Fibroblast of lung (primary cell): ENCODE results near the gene PAX7. TPM values are rescaled to one million over a fixed set of nuclear protein-coding genes. Genes with fewer than 3 reads are reported as not detected.
A peak's percentile ranks its signal among the peaks of the same experiment; 100 is the strongest.

ENCODE experiments used
- DNase-seq, 2 donors: peaks; one replicate each; pipeline versions ENCODE4 v3.0.0 to v3.0.0-alpha.2; 2010; ENCODE audit warnings: low read depth in 2 of 2
- H2AFZ ChIP-seq: 2 replicates; pipeline ENCODE4 v1.5.1; 2012; ENCODE audit warnings: low read length, control low read depth, inconsistent platforms
- H3K27ac ChIP-seq: 2 replicates; pipeline ENCODE4 v1.5.1; 2011; ENCODE audit warnings: low read length, control low read depth; ENCODE audit not compliant: insufficient read depth
- H3K27me3 ChIP-seq: 2 replicates; pipeline ENCODE4 v1.5.1; 2011; ENCODE audit warnings: mild to moderate bottlenecking, low read length; ENCODE audit not compliant: control insufficient read depth, insufficient read depth
- H3K36me3 ChIP-seq: 2 replicates; pipeline ENCODE4 v1.5.1; 2011; ENCODE audit warnings: low read length; ENCODE audit not compliant: control insufficient read depth, insufficient read depth
- H3K4me1 ChIP-seq: 2 replicates; pipeline ENCODE4 v1.5.1; 2011; ENCODE audit warnings: low read length; ENCODE audit not compliant: control insufficient read depth, insufficient read depth; ENCODE audit errors: extremely low read depth
- H3K4me2 ChIP-seq: 2 replicates; pipeline ENCODE4 v1.5.1; 2011; ENCODE audit warnings: low read length, control low read depth; ENCODE audit not compliant: insufficient read depth; ENCODE audit errors: extremely low read depth
- H3K4me3 ChIP-seq, 4 experiments: fragments of 200-600 bp in 1 of 4; sonication (generic) in 1 of 4; replicated peaks in 1 of 4; 2 replicates each; pipeline ENCODE4 v1.5.1; 2011 to 2016; ENCODE audit warnings: low read length in 4 of 4, low read depth in 3 of 4, mild to moderate bottlenecking in 3 of 4, control low read depth in 2 of 4, inconsistent platforms in 1 of 4, mixed read lengths in 1 of 4; ENCODE audit not compliant: insufficient read depth in 1 of 4; ENCODE audit errors: control extremely low read depth in 1 of 4
- H3K79me2 ChIP-seq: 2 replicates; pipeline ENCODE4 v1.5.1; 2012; ENCODE audit warnings: mild to moderate bottlenecking, low read length, inconsistent platforms; ENCODE audit not compliant: control insufficient read depth, insufficient read depth
- H3K9ac ChIP-seq: 2 replicates; pipeline ENCODE4 v1.5.1; 2011; ENCODE audit warnings: mild to moderate bottlenecking, low read length, control low read depth; ENCODE audit not compliant: insufficient read depth
- H3K9me3 ChIP-seq: 2 replicates; pipeline ENCODE4 v1.5.1; 2012; ENCODE audit warnings: low read depth, low read length; ENCODE audit not compliant: control insufficient read depth, insufficient read depth
- H4K20me1 ChIP-seq: 2 replicates; pipeline ENCODE4 v1.5.1; 2011; ENCODE audit warnings: low read length; ENCODE audit not compliant: control insufficient read depth, insufficient read depth; ENCODE audit errors: extremely low read depth
- EZH2 ChIP-seq: IDR thresholded peaks from 2 replicates; pipeline ENCODE4 v1.5.1; 2012; ENCODE audit warnings: low read length, control low read depth, mild to moderate bottlenecking; ENCODE audit errors: missing control alignments
- polyA plus RNA-seq, 2 donors: library from polyadenylated mRNA; depleted of rRNA in 1 of 2; stranded (reverse) in 1 of 2; unstranded in 1 of 2; fragments of >200 nt; gene quantifications; 2 replicates each; pipeline ENCODE4 v1.2.1, GENCODE V29; 2011 to 2012; ENCODE audit warnings: missing spikeins in 1 of 2
- total RNA-seq: library from RNA; depleted of rRNA; stranded (reverse); fragments of >200 nt; gene quantifications from 2 replicates; pipeline ENCODE4 v1.2.1, GENCODE V29; 2014
- TF ChIP-seq, protein P1 (sequence below), 2 donors: IDR thresholded peaks in 1 of 2; conservative IDR thresholded peaks in 1 of 2; 1 replicate in 1 of 2; 2 replicates in 1 of 2; pipeline ENCODE4 v1.5.1; 2011 to 2012; ENCODE audit warnings: low read length in 2 of 2, control low read depth in 1 of 2, inconsistent platforms in 1 of 2, low read depth in 1 of 2, mild to moderate bottlenecking in 1 of 2

PAX7 gene
- total and polyA plus RNA-seq, 2 donors (not counting 1 experiment from before 2014, with no cell fraction given): not detected

DNA sequence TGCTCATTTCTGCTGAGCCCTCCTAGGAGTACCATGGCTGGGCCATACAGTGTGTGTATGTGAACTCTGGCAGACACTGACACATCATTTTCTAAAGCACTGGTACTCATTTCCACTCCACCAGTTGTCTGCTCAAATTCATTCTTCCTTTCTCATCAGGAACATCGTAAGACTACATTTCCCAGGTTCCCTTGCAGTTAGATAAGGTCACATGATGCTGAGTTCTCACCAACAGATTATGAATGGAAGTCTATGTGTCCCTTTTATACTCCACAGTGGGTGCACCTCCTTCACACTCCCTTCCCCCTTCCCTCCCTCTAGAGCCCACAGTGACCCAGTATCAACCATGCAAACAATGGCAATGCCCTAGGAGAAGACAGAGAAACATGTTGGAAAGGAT, 38.3 kb upstream of the PAX7 start:
- Histone ChIP-seq H3K27ac (no peak overlapping the region), H2AFZ (no peak overlapping the region), H3K79me2 (no peaks in the 10 kb centered on the region), H3K9ac (no peak overlapping the region), H3K4me3 (no peak overlapping the region), H4K20me1 (no peaks in the 10 kb centered on the region), H3K4me1 (no peaks in the 10 kb centered on the region), H3K27me3 (no peaks in the 10 kb centered on the region), H3K36me3 (no peaks in the 10 kb centered on the region), H3K4me2 (no peak overlapping the region), H3K9me3 (no peaks in the 10 kb centered on the region)
- no peak for DNase-seq
- TF ChIP-seq EZH2: no peak
- TF ChIP-seq, protein P1, sequence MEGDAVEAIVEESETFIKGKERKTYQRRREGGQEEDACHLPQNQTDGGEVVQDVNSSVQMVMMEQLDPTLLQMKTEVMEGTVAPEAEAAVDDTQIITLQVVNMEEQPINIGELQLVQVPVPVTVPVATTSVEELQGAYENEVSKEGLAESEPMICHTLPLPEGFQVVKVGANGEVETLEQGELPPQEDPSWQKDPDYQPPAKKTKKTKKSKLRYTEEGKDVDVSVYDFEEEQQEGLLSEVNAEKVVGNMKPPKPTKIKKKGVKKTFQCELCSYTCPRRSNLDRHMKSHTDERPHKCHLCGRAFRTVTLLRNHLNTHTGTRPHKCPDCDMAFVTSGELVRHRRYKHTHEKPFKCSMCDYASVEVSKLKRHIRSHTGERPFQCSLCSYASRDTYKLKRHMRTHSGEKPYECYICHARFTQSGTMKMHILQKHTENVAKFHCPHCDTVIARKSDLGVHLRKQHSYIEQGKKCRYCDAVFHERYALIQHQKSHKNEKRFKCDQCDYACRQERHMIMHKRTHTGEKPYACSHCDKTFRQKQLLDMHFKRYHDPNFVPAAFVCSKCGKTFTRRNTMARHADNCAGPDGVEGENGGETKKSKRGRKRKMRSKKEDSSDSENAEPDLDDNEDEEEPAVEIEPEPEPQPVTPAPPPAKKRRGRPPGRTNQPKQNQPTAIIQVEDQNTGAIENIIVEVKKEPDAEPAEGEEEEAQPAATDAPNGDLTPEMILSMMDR (conservative IDR thresholded peaks at IDR 0.05 in 1 of 2, IDR thresholded peaks at IDR 0.05 in 1 of 2; ENCODE audit: low read depth in 1 of 2, low read length in 2 of 2): no peak

DNA sequence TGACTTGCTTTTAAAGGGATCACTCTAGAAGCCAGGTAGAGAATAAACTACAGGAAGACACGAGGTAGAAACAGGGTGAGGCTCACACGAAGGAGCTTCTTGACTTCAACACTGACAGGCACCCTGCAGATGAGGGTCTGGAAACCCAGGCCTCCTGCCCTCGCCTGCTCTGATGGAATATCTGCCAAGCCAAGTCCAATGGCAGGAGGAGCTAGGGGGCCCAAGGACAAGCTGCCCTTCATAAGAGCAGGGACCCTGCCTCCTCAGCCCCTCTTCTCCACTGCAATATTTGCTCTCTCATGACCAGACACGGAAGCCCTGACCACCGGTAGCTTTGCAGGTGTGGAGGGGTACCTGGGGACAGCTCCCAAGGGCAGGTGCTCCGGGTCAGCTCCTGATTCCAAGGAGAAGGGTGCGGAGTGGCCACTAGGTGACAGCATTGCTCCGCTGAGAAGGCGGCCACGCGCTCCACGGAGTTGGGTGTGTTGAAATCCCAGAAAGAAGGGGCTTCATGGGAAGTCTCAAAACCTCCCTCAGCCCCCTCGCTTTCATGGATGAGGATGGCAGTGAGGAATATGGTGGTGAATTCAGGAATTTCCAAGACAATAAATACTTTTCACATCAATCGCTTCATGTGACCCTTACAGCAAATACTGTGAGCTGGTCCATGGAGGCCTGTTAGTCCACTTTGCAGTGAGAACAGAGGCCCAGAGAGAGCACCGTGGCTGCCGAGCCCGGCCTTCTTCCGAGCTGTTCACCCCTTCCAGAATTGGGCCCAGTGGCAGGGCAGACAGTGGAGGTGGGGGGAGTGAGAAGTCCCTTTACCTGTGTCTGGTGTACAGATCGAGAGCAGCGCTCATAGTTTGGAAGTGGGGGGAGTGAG, 33.2 kb upstream of the PAX7 start:
- DNase-seq: peak; percentile 21 to 39
- H3K4me2 ChIP-seq: no peak overlapping the region

DNA sequence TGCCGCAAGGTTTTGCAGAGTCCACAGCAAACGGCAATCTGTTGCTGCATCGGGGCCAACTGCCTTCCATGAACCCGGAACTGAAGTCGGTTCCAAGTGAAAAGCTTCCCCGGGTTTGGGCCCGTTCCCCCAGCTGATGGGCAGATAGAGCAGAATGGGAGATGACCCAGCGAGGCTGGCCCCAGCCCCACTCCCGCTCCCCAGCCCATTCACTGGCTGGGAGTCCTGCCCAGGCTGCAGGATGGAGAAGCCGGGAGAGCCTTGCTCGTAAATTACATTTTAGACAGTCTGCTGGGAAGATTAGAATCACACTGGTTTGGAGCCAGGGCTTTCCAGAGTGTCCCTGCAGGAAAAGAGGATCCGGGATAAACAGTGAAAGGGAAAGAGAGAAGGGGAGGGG, 31.6 kb upstream of the PAX7 start:
- Histone ChIP-seq H3K36me3 (no peaks in the 10 kb centered on the region), H2AFZ (no peak overlapping the region), H3K9ac (no peak overlapping the region), H3K27me3 (no peaks in the 10 kb centered on the region), H3K9me3 (no peaks in the 10 kb centered on the region), H3K79me2 (no peaks in the 10 kb centered on the region), H3K27ac (no peak overlapping the region), H3K4me1 (no peaks in the 10 kb centered on the region), H3K4me2 (no peak overlapping the region), H3K4me3 (no peak overlapping the region), H4K20me1 (no peaks in the 10 kb centered on the region)
- no peak for DNase-seq
- TF ChIP-seq, protein P1 (conservative IDR thresholded peaks at IDR 0.05 in 1 of 2, IDR thresholded peaks at IDR 0.05 in 1 of 2; ENCODE audit: low read depth in 1 of 2, low read length in 2 of 2): no peak
- no peak for TF ChIP-seq EZH2

More for the DNA sequence above, 33.2 kb upstream of the PAX7 start:
- H3K4me3 ChIP-seq: no peak overlapping the region
- no peaks in the 10 kb centered on the region for H3K4me1 ChIP-seq
- no peak overlapping the region for H2AFZ ChIP-seq
- no peaks in the 10 kb centered on the region for H3K9me3 ChIP-seq
- no peaks in the 10 kb centered on the region for H4K20me1 ChIP-seq
- H3K27me3 ChIP-seq: no peaks in the 10 kb centered on the region
- H3K79me2 ChIP-seq: no peaks in the 10 kb centered on the region
- no peaks in the 10 kb centered on the region for H3K36me3 ChIP-seq
- H3K9ac ChIP-seq: no peak overlapping the region
- no peak overlapping the region for H3K27ac ChIP-seq
- no peak for TF ChIP-seq EZH2
- TF ChIP-seq, protein P1 (conservative IDR thresholded peaks at IDR 0.05 in 1 of 2, IDR thresholded peaks at IDR 0.05 in 1 of 2; ENCODE audit: low read depth in 1 of 2, low read length in 2 of 2): peak; percentile 84 to 95
